ENCODE measurements around the gene CDH13. TPM values are rescaled to one million over a fixed set of nuclear protein-coding genes. Genes with fewer than 3 reads are reported as not detected.
A peak's percentile ranks its signal among the peaks of the same experiment; 100 is the strongest.

Gene CDH13
- total RNA-seq, 2 donors from 2014 or later, result 228 to 280 TPM

DNA sequence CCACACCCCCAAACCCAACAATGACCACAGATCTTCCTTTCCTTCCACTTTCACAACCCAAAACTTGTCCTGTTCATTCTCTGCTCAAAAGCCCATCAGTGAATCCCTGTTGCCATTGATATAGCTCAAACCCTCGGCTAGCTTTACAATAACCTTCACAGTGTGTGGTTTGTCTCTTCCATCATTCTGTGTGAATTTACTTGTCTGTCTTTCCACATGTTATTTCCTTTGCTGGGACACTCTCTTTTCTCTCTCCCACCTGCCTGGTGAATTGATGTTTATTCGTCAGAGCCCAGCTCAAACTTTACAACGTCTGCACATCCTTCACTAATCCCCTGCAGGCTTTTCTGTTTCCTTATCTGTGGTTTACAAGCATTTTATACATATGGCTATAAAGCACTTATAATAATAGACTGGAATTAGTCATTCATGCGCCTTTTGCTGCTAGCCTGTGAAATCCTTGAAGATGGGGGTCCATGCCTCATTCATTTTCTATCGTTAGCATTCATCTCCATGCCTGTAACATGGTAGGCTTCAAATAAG is 114.4 kb downstream of the CDH13 start:
- Histone ChIP-seq H3K9me3 (no peaks in the 10 kb centered on the region), H3K36me3 (no peaks in the 10 kb centered on the region), H3K27ac (no peak overlapping the region), H3K27me3 (replicated peaks; ENCODE audit: insufficient read depth) (no peaks in the 10 kb centered on the region), H3K4me3 (no peak overlapping the region), H3K4me1 (ENCODE audit: control insufficient read depth in 1 of 2, low read depth in 2 of 2) (peaks cover 8 to 31% of the 10 kb centered on the region in 2 donors)
- TF ChIP-seq, protein P1, sequence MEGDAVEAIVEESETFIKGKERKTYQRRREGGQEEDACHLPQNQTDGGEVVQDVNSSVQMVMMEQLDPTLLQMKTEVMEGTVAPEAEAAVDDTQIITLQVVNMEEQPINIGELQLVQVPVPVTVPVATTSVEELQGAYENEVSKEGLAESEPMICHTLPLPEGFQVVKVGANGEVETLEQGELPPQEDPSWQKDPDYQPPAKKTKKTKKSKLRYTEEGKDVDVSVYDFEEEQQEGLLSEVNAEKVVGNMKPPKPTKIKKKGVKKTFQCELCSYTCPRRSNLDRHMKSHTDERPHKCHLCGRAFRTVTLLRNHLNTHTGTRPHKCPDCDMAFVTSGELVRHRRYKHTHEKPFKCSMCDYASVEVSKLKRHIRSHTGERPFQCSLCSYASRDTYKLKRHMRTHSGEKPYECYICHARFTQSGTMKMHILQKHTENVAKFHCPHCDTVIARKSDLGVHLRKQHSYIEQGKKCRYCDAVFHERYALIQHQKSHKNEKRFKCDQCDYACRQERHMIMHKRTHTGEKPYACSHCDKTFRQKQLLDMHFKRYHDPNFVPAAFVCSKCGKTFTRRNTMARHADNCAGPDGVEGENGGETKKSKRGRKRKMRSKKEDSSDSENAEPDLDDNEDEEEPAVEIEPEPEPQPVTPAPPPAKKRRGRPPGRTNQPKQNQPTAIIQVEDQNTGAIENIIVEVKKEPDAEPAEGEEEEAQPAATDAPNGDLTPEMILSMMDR (IDR thresholded peaks at IDR 0.05), result no peak
- ATAC-seq (ENCODE audit: insufficient number of reproducible peaks, low FRiP score, low read depth) (no peak), DNase-seq (ENCODE audit: low spot score) (no peak)

DNA sequence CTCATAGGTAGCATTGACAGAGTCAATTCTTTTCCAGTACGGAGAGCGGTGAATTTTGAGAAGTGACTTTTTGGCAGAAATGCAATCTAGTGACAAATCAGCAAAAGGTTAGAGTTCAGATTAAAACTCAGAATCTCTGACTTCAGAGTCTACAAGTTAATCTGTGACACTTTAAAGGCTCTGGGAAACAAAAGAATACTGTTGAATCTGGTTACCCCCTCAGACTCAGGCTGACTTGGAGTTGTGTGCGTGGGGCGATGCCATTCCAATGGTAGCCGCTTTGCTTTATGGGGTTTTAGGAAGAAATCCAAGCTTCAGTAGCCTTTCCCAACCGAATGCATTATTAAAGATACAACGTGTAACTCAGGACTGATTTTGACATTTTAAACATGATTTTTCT is 118.2 kb downstream of the CDH13 start:
- Histone ChIP-seq H3K9me3 (no peaks in the 10 kb centered on the region), H3K36me3 (no peaks in the 10 kb centered on the region), H3K4me3 (no peak overlapping the region), H3K4me1 (ENCODE audit: control insufficient read depth in 1 of 2, low read depth in 2 of 2) (peaks cover 5 to 18% of the 10 kb centered on the region in 2 donors), H3K27me3 (replicated peaks; ENCODE audit: insufficient read depth) (no peaks in the 10 kb centered on the region), H3K27ac (no peak overlapping the region)
- TF ChIP-seq, protein P1 (IDR thresholded peaks at IDR 0.05), result no peak
- ATAC-seq (ENCODE audit: insufficient number of reproducible peaks, low FRiP score, low read depth) (no peak), DNase-seq (ENCODE audit: low spot score) (no peak)

DNA sequence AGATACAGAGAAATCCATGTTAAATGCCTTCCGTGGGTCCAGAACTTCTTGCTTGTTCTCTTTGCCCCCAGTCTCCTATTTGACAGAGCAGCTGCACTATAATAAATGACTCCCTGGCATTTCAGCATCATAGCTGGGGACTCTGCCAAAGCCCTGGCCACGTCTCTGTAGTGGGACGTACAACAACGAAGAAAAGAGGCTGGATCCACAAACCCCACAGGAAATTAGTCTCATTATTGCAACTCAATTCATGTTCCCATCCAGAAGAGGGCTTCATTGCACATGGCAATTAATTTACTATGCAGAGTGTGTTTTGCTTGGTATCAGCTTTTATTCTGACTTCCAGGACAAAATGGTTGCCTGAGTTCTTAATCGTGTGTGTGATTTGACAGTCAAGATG is 121.3 kb downstream of the CDH13 start:
- Histone ChIP-seq H3K4me3 (peak overlapping the region; percentile 1), H3K36me3 (no peaks in the 10 kb centered on the region), H3K4me1 (ENCODE audit: control insufficient read depth in 1 of 2, low read depth in 2 of 2) (peaks cover 5 to 21% of the 10 kb centered on the region in 2 donors), H3K9me3 (no peaks in the 10 kb centered on the region), H3K27me3 (replicated peaks; ENCODE audit: insufficient read depth) (no peaks in the 10 kb centered on the region), H3K27ac (no peak overlapping the region)
- ATAC-seq (ENCODE audit: insufficient number of reproducible peaks, low FRiP score, low read depth), result no peak
- TF ChIP-seq, protein P1 (IDR thresholded peaks at IDR 0.05), result peak; percentile 22
- DNase-seq (ENCODE audit: low spot score), result peak; percentile 33

DNA sequence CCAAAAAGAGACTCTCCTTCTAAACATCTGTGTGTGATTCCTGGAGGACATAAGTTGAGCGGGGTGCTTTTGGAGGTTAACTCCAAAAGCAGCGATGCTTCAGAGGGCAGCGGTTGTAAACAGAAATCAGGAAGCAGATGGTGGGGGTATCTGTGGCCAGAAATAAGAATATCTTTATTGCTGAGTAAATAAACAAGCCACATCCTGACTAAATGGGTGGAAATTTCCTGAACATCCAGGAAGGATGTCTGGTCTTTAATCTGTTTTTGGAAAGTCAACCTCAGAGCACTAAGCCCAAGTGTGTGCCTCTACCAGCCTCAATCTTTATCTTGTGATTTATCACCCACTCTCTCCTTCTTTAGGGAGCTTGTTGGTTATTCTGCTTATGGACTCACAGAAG is 123.3 kb downstream of the CDH13 start:
- Histone ChIP-seq H3K9me3 (no peaks in the 10 kb centered on the region), H3K27ac (no peak overlapping the region), H3K36me3 (no peaks in the 10 kb centered on the region), H3K4me3 (no peak overlapping the region), H3K27me3 (replicated peaks; ENCODE audit: insufficient read depth) (no peaks in the 10 kb centered on the region), H3K4me1 (ENCODE audit: control insufficient read depth in 1 of 2, low read depth in 2 of 2) (peaks cover 5 to 37% of the 10 kb centered on the region in 2 donors)
- TF ChIP-seq, protein P1 (IDR thresholded peaks at IDR 0.05), result no peak
- no peak for ATAC-seq (ENCODE audit: insufficient number of reproducible peaks, low FRiP score, low read depth)
- no peak for DNase-seq (ENCODE audit: low spot score)

DNA sequence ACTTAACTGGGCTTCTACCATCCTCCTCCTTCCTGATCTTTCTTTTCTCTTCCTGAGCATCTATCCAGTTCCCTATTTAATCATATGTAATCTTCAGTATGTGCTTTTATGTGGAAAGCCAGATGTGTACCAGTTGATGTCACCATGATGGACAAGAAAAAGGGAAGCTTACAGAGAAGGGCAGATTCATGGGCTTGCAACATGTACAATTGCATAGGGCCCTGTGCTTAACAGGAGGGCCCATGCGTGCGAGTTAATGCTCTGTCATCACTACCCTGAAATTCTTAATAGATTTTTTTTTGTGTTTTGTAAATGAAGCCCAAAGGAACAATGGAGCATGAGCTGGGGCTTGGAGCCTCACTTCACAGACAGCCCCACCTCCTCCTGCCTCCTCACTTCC is 124.3 kb downstream of the CDH13 start:
- ATAC-seq (ENCODE audit: insufficient number of reproducible peaks, low FRiP score, low read depth), result no peak
- no peaks in the 10 kb centered on the region for H3K27me3 ChIP-seq (replicated peaks; ENCODE audit: insufficient read depth)
- no peak overlapping the region for H3K27ac ChIP-seq
- no peaks in the 10 kb centered on the region for H3K36me3 ChIP-seq
- H3K9me3 ChIP-seq, result no peaks in the 10 kb centered on the region
- TF ChIP-seq, protein P1 (IDR thresholded peaks at IDR 0.05), result no peak
- no peak overlapping the region for H3K4me3 ChIP-seq
- DNase-seq (ENCODE audit: low spot score), result no peak
- H3K4me1 ChIP-seq (ENCODE audit: control insufficient read depth in 1 of 2, low read depth in 2 of 2), result peaks cover 9 to 46% of the 10 kb centered on the region in 2 donors
